Renal cortex interstitium (tissue), 15 donors: ENCODE measurements around the gene EFCAB11. TPM values are rescaled to one million over a fixed set of nuclear protein-coding genes. Genes with fewer than 3 reads are reported as not detected.

Experiments used
- DNase-seq, 11 donors: peaks; one replicate each; pipeline ENCODE4 v3.0.0-alpha.2; 2013; ENCODE audit warnings: low read depth in 9 of 11, low spot score in 4 of 11; ENCODE audit errors: extremely low read depth in 1 of 11
- long read RNA-seq, 16 experiments: transcript quantifications; one replicate each; lab custom pipeline, GENCODE V29; 2026
- polyA plus RNA-seq, 3 donors: library from polyadenylated mRNA; unstranded; fragments of 120-200 nt; gene quantifications; one replicate each; pipeline ENCODE4 v1.2.1, GENCODE V29; 2013; ENCODE audit not compliant: insufficient read length in 3 of 3

Gene EFCAB11, protein sequence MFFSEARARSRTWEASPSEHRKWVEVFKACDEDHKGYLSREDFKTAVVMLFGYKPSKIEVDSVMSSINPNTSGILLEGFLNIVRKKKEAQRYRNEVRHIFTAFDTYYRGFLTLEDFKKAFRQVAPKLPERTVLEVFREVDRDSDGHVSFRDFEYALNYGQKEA
- polyA plus RNA-seq, result 10 to 100 TPM; 17.3 to 21.7 (median 19.9) TPM
- long read RNA-seq, donor 1, partial matches to known transcripts, result 0 of 5 reads
- long read RNA-seq, donor 1, other reads (novel, unspliced or antisense), result 0 of 5 reads
- long read RNA-seq, donor 2, partial matches to known transcripts, result 0 of 3 reads
- long read RNA-seq, donor 2, other reads (novel, unspliced or antisense), result 0 of 3 reads
- long read RNA-seq, donor 3, transcript EFCAB11-201 (6 exons, 3,095 nt), result major isoform, 7 of 8 reads
- long read RNA-seq, donor 3, partial matches to known transcripts, result 0 of 8 reads
- long read RNA-seq, donor 3, other reads (novel, unspliced or antisense), result 0 of 8 reads
- long read RNA-seq, donor 4, partial matches to known transcripts, result 0 of 5 reads
- long read RNA-seq, donor 4, other reads (novel, unspliced or antisense), result 0 of 5 reads
- long read RNA-seq, donor 5, result 0 reads
- long read RNA-seq, donor 6, transcript EFCAB11-201 (6 exons, 3,095 nt), result major isoform, 7 of 12 reads
- long read RNA-seq, donor 6, partial matches to known transcripts, result 5 of 12 reads
- long read RNA-seq, donor 6, other reads (novel, unspliced or antisense), result 0 of 12 reads
- long read RNA-seq, donor 7, transcript EFCAB11-201 (6 exons, 3,095 nt), result major isoform, 9 of 17 reads
- long read RNA-seq, donor 7, partial matches to known transcripts, result 0 of 17 reads
- long read RNA-seq, donor 7, other reads (novel, unspliced or antisense), result 5 of 17 reads
- long read RNA-seq, donor 8, result 0 reads
- long read RNA-seq, donor 9, transcript EFCAB11-201 (6 exons, 3,095 nt), result major isoform, 11 of 13 reads
- long read RNA-seq, donor 9, partial matches to known transcripts, result 0 of 13 reads
- long read RNA-seq, donor 9, other reads (novel, unspliced or antisense), result 0 of 13 reads
- long read RNA-seq, donor 10, transcript EFCAB11-201 (6 exons, 3,095 nt), result major isoform, 5 of 6 reads
- long read RNA-seq, donor 10, partial matches to known transcripts, result 0 of 6 reads
- long read RNA-seq, donor 10, other reads (novel, unspliced or antisense), result 0 of 6 reads
- long read RNA-seq, donor 11, partial matches to known transcripts, result 0 of 4 reads
- long read RNA-seq, donor 11, other reads (novel, unspliced or antisense), result 0 of 4 reads
- long read RNA-seq, donor 12, partial matches to known transcripts, result 0 of 4 reads
- long read RNA-seq, donor 12, other reads (novel, unspliced or antisense), result 0 of 4 reads
- long read RNA-seq, donor 13, result 0 reads
- long read RNA-seq, donor 14, transcript EFCAB11-201 (6 exons, 3,095 nt), result major isoform, 8 of 9 reads
- long read RNA-seq, donor 14, partial matches to known transcripts, result 0 of 9 reads
- long read RNA-seq, donor 14, other reads (novel, unspliced or antisense), result 0 of 9 reads
- long read RNA-seq, donor 15, partial matches to known transcripts, result 0 of 4 reads
- long read RNA-seq, donor 15, other reads (novel, unspliced or antisense), result 0 of 4 reads
- long read RNA-seq, donor 16, transcript EFCAB11-201 (6 exons, 3,095 nt), result major isoform, 25 of 116 reads
- long read RNA-seq, donor 16, partial matches to known transcripts, result 85 of 116 reads
- long read RNA-seq, donor 16, other reads (novel, unspliced or antisense), result 5 of 116 reads

DNA sequence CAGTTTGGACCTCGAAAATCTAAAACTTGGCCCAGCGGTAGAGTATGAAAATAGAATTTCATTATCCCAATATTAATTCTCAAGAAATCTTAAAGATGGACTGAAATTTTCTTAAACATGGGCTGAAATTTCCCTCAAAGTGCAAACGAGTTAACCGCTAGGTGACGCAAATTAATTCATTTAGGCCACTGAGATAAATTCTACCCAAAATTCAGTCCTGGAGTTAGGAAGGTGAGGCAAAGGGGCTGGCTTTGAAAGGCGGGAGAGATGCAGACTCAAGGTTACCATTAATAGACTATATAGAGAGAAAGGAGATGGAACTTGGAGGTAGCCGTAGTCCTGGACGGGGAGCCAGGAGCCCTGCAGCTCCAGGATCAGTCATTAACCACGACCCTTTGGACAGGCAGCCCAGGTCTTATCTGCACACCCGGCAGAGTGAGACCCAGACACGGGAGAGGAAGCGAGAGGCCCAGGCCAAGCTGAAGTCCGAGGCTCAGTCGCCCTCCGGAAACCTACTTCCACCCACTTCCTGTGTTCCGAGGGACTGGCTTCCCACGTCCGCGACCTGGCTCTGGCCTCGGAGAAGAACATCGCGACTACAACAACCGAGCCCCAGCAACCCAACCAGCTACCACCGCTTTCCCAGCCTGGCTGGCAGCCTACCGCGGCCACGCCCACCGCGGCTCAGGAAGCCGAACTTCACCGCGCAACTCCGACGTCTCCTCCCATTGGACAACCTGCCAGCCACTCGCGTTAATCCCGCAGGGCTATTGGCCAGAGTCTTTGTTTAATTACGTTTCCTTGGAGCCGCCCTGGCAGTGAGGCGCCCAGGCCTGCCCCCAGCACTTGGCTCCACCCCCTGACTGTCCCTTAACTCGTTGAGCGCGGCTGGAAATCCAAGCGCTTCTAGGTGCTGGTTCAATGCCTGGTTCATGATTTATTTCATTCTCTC, at the start of gene EFCAB11:
Gene EFCAB11 (minus strand): TSS at position 661 of the 952 bp plus-strand sequence. CDS start 70 bp downstream, at position 591.
- DNase-seq, result peak; percentile 94 to 99 (median 97)

DNA sequence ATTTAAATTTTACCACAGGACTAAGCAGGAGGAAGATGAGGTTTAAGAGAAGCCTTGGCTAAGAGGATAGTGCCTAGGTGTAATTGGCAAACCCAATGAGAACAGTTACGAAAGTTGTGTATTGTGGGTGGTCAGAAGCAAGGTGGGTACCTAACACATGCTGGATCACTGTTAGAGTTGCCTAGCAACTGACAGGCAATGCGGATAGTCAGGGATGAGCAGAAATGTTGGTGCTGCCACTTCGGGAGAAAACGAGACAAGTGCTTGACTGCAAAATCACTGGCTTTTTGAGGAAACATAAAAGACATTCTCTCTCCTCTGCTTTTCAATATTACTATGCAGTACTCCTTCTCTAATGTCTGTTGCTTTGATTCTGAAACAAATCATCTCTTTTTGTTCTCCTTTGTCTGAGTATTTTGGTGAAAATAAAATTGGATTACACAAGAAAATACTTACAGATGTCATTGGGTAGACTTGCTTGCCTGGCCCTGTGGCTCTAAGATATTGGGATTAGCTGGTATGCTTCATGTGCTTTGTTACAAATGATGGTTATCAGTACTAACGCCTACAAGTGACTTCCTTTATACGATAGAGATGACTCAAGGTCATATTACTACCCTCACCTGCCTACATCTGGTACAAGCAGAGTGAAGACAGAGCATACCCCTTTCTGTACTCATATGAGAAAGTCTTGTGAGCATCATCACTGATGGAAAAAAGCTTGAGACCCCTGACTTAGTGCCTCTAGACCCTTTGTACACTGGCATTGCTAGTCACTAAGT, 49.2 kb upstream of the EFCAB11 start:
- no peak for DNase-seq

DNA sequence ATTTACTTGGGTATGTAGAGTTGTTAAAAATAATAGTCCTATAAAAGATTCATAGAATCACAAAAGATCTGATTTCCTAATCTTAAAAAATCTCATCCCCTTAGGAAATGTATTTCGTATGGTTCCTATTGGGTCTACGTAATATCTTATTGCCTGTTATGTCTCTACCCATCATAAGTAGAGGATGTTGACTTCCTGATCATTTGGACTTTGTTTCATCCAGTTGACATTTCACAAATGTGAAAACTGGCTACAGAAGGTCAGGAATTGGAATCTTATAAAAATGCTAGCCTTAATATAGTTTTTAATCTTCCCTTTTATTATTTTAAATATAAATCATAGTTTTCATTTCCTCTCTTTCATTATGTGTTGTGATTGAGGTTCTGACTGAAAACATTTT, 46.4 kb upstream of the EFCAB11 start:
- DNase-seq, result no peak

DNA sequence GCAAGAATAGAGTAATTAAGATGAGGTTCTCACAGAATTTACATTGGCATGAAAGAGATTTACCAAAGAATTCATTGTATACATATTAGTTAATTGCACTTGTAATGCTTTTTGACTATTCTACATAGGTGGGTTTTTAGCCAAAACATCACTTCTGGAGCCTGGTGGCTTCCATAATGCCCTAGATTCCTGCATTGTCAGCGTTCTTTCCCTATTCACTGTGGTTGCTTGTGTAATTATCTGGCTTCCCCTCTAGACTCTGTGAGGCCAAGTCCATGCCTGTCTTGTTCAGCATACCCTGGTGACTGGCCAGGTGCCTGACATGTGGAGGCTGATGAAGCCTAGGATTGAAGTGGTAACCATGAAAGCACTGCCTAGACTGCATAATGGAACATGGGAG, 42.4 kb upstream of the EFCAB11 start:
- DNase-seq, result no peak

DNA sequence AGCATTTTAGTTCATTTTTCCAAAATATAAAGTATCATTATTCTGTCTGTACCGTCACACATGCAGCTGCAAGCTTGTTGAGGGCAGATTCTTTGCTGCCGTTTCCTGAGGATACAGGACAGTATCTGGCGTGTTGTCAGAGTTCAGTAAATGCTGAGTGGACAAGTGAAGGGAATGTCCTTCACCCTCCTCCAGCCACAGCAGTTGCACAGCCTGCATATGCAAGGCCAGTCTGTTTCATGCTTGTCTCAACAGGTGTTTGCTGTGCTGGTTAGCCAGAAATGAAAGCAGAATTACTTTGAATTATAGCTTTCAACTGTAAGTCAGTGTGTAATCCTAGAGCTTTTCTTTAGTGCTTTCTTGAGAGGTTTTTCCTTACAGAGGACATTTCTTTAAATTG, 37.7 kb upstream of the EFCAB11 start:
- no peak for DNase-seq

DNA sequence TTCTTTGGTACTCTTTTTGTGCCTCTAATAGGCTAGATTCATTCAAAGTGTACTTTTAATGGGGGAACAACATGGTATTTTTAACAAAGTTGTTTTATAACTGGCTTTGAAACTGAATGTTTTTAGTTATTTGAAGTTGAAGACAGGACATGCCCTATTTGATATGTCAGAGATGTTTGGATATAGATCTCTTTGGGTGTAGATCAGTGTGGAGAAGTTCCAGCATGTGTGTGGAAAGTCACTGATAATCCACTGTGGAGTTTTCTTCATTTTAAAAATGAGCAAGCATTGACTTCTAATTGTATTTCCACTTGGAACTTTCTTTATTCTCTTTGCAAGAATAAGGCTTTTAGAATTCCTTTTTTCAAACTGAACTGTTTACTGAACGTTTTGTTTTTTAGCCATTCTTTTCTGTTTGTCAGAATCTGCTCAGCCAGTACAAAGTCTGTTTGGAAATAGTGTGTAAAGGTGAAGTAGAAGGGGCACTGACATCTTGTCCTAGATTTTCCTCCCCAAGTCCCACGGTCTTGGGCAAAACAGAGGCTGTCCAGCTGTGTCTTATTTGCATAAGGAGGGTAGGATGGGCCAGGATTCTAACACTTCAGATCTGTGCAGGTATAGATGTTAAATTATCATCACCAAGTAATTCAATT, 36.2 kb upstream of the EFCAB11 start:
- DNase-seq, result no peak

DNA sequence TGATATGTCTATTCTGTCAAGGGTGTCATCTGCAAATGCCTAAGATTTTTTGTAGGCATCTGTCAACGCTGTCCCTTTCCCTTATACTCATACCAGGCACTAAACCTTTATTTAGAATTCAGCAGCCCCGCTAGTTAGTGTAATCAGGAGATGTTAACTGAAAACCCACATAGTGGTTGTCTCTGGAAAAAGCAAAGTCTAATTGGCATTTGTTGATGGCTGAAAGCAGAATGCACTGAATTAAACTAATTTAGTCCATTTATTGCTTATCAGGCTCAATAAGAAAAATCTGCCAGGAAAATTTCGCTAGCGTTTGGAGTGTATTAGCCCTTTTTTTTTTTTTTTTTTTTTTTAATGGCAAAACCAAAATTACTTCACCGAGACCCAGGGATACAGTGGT, 35.7 kb upstream of the EFCAB11 start:
- no peak for DNase-seq

DNA sequence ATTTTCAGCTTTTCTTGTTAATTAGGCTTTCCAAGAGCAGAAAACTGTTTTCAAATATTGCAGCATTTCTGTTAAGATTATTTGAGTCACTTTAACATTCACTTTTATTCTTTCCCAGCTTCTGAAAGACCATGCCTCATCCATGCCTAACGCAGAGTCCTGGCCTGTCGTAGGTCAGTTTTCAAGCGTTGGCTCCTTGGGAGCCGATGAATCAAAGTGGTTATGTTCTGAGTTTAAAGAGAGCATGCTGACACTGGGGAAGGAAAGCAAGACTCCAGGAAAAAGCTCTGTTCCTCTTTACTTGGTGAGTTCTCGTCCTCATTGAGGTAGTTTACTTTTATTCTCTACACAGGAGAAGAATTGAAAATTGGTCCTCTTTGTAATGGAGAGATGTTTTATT, 34.3 kb upstream of the EFCAB11 start:
- DNase-seq, result no peak

DNA sequence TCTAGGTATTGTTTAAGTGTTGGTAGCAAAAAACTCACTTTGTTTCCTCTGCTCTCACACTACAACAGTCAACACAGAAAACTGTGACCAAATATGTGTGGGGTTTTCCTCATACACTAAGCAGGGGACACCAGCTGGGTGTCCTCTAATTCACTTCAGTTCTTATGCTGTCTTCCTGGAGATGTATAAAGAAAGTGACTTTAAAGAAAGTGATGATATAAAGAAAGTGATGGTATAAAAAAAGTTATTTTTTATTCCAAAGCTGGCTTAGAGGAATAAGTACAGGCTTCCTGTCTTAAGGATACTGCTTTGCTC, 32.6 kb upstream of the EFCAB11 start:
- DNase-seq, result no peak

DNA sequence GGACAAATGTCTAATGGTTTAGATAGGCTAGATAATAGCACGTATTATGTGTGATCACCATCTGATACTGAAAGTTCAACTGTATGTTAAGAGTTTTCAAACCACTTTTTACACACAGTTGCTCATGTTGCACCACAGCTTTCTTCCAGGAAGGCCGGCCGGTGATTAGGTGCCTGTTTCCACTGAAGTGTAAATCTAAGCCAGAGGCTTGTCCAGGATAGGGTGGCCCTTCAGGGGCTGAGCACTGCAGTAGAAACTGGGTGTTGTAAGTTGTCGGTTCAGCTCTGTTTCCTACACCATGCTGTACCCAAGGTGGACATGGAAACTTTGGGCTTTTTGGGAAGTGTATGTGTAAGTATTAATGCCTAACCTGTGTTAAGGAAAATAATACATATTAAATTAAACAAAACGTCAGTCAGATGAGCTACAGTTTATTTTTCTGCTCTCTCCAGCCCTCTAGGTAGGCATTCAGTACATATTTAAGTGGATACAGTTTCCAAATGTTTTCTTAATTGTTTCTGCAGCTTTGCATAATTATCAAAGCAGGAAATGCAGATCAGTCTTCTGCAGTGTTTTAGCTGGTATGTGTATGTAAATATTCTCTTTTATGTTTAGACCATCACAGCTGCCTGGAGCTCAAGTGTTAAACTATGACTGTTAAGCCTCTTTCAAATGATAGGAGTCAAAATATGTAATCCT, 32.1 kb upstream of the EFCAB11 start:
- DNase-seq, result no peak

DNA sequence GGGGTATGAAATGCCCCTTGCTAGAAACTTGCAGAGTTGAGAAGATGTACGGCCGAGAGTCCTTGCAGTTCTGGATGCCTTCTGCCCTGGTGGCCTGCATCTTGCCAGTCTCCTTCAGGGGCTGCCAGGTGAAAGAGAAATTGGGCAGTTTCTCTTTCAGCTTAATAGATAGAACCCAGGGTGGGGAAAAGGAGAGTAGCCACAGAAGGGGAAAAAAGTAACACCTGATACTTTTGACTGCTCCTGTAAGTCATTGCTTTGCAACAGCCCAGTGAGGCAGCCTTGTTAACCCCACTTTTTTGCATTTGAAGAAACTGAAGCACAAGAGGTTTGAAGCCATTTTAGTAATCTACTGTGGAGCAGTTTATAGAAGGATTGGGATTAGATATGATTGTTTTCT, 28.8 kb upstream of the EFCAB11 start:
- no peak for DNase-seq

DNA sequence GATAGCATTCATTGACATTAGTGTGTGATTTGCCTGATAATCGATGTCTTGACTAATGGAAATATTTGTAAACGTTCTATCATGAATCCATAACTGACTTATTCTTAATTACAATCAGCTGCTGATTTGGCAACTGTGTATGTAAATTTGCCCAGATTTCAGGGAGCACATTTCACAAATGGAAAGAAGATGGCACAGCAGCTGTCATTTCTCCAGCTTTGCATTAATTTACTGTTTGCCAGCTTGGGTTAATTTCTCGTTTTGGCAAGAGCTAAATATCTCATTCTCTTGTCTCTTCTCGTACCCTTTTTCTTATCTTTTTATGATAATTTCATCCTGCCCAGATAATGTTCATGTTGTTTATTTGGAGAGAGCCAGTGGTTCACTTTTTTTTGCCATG, 24.1 kb upstream of the EFCAB11 start:
- DNase-seq, result no peak

DNA sequence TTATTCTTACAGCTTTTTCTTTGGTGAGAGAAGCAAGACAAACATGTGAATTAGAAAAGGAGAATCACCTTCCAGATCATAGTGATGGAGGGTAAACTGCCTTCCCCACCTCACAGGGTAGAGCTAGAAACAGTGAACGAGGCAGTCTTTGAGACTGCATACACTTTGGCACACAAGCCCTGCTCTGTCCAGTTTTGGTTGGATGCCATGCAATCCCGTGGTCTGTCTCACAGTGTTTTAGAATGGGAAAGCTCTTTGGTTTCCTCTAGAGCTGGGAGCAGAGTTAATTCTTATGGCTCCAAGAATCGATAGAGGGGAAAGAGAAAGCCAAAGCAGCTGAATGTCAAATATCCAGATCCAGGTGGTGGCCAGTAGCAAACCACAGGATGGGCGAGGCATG, 23.1 kb upstream of the EFCAB11 start:
- DNase-seq, result no peak

DNA sequence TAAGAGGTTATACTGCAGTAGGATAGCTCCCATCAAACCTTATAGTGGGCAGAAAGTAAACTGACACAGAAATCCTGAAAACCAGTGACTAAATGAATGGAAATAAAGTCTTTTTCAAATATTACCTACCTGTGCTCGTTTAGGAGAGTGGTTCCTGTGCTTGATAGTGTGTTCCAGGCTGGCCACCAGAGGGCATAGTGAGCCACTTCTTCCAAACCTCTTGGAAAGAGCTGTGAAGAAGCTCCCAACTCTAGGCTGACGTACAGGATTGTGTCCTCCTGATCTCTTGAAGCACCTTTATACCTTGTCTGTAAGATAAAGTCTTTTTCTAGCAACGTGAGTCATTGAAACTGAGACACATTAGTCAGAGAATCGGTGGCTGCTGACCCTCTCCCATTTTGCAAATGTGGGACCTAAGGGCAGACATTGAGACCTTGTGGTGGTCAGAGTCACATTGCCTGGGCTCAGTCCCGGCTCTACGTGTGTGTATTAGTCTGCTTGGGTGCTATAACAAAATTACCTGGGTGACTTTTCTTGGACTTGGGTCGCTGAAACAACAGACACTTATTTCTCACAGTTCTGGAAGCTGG, 18.8 kb upstream of the EFCAB11 start:
- DNase-seq, result peak in 8 of 11 donors; percentile 13 to 53 (median 38)

DNA sequence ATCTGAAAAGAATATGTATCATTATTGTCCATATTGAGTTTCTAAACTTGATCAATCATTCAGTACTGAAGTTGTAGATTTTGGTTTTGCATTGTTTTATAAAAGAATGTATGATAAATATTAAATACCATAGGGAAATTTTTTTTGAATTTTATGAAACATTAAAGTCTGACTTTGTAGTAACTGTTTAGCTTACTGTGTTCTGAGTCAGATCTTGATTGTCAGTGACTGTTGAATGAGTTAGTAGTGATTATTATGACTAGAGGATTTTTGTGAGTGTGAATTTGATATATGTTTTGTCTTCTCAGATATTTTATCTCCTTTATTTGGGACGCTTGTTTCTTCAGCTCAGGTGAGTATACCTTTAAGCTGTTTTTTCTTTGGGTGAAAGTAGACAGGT, 11.3 kb upstream of the EFCAB11 start:
- no peak for DNase-seq
